GM12873 (cell line): ENCODE measurements around the gene SYNDIG1L.

Source experiments
- TF ChIP-seq, protein P1 (sequence below): IDR thresholded peaks from 2 replicates; pipeline ENCODE4 v1.5.1; 2012; ENCODE audit warnings: low read depth, mild to moderate bottlenecking, moderate library complexity, low read length, control low read depth; ENCODE audit not compliant: insufficient read depth; ENCODE audit errors: missing control alignments

SYNDIG1L gene

DNA sequence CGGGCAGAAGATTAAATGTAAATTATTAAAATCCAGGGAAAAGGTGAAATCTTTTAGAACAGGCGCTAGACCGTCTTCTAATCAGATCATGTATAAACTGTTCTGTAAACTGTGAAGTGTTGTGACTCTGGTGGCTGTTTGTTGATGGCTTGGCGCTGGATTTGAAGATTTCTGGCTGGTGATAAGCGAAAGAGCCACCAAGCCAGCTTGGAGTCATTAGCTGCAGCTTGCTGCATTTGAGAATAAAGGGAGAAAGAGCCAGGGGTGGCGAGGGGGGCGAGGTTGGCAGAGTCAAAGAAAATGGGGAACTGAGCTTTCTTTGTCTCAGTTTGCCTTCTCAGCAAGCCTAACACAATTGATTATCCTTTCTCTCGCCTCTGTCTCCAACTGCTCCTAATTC is 8.0 kb downstream of the SYNDIG1L start:
- TF ChIP-seq, protein P1, sequence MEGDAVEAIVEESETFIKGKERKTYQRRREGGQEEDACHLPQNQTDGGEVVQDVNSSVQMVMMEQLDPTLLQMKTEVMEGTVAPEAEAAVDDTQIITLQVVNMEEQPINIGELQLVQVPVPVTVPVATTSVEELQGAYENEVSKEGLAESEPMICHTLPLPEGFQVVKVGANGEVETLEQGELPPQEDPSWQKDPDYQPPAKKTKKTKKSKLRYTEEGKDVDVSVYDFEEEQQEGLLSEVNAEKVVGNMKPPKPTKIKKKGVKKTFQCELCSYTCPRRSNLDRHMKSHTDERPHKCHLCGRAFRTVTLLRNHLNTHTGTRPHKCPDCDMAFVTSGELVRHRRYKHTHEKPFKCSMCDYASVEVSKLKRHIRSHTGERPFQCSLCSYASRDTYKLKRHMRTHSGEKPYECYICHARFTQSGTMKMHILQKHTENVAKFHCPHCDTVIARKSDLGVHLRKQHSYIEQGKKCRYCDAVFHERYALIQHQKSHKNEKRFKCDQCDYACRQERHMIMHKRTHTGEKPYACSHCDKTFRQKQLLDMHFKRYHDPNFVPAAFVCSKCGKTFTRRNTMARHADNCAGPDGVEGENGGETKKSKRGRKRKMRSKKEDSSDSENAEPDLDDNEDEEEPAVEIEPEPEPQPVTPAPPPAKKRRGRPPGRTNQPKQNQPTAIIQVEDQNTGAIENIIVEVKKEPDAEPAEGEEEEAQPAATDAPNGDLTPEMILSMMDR, result no peak

DNA sequence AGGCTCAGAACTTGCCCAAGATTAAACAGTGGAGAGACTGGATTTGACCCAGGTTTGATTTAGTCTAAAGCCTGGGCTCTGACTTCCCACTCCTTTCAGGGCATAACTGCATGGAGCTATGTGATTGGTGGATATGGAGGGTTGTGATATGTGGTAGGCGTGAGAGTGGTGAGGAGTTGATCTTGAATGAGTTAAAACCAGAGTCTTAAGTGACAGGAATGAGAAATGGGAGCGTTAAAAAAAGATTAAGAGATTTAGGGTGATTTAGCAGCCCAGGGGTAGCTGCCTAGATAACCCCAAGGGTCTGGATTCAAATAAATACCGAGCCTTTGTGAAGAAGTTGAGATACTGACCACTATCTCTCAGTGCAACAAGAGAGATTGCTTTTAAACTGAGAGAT is 8.4 kb downstream of the SYNDIG1L start:
- TF ChIP-seq, protein P1, result no peak

DNA sequence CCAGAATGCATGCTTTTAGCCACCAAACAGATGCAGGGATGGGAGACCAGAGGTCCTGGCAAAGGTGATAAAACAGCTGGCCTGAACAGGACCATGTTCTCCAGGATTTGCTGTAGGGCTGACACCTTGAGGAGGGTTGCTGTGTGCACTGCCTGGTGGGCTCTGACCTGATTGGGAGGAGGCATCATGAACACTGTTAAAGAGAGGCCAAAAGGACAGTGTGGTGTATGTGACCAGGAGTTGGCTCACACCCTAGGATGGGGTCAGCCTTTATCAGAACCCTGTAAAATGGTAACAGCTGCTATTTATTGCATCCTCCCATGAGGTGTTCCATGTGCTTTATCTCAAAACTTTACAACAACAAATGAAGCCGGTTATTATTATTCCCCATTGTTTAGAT is 8.8 kb downstream of the SYNDIG1L start:
- TF ChIP-seq, protein P1, result no peak

DNA sequence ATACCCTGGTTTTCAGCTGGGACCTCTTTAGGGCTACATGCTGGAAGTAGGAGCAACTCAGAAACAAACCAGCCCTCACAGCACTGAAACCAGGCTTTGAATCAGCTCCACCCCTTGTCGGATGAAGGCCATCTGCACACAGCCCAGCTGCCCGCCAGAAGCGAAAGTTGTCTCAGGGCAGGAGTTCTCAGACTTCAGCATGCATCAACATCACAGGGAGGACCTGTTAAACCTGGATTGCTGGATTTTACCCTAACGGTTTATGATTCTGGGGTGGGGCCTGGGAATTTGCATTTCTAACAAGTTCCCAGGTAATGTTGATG is 10.9 kb downstream of the SYNDIG1L start:
- TF ChIP-seq, protein P1, result no peak

DNA sequence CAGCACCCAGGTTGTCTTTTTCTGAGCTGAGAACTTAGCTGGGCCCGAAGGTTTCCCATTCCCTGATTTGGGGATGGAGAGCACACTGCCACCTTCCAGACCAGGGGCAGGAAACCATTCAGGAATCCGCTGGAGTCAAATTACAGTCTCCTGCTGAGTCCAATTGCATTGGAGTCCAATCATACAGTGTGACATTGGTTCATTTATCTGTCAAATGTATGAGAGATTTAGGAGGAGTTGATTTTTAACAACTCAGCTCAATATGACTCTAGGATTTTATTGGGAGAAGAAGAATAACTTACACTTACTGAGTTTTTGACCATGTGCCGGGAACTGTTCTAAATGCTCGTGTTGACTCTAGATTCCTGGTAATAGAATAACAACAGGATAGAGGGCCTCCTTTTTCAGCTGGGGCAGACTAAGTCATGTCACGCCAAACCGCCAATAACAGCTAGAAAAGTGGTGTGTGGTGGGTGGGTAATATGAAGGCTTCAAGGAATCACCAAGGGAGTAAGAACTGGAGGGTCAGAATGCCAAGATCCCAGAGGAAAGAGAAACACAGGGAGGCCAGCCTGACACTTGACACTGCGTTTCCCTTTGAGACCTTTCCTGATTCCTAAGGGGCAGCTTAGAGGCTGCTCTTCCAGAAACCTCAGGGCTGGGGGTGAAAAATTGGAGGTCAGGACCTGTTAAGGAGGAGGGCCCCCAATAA is 11.5 kb downstream of the SYNDIG1L start:
- TF ChIP-seq, protein P1, result no peak

DNA sequence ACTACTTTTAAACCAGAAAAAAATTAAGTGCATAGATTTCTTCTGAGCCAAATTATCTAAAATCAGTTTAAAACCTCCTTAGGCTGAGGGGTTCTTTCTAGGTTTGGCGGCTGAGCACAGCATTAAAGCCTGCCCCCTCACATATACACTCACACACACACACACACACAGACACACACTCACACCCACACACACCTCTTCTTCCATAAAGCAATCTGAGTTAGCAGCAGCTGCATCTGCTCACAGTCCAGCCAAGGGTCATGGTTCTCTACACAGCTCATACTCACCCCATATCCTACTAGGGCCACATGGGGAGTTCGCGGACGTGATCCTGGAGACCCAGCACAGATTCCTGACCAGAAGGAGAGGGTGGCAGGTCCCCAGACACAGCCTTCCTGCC is 12.4 kb downstream of the SYNDIG1L start:
- TF ChIP-seq, protein P1, result no peak

DNA sequence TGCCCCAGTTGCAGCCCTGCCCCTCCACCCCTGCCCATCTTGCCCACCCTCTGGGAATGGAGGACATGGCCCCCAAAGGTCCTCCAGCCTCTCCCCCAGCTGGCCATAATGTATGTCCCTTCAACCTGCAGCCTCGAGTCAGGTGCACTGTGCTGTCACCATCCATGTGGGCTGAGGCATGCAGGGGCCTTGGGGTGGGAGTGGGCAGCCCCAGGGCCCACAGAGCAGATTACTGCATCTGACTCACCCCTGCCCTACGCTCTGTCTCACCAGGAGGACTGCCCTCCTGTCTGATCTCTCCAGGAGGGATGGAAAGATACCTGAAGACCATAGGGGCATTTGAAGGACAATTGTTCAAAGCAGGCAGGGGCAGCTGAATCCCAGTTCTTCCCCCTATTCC is 13.3 kb downstream of the SYNDIG1L start:
- TF ChIP-seq, protein P1, result no peak
